GM13977 (cell line): ENCODE results near the gene LSAMP.

Experiments
- DNase-seq: peaks from one replicate; pipeline ENCODE4 v3.0.0; 2012; ENCODE audit warnings: low spot score
- in situ Hi-C: fragments of 300-500 bp; cut with MboI; formaldehyde crosslinking; loops from one replicate; pipeline ENCODE4 v1.12.0; 2022; ENCODE audit warnings: low sequenced_read_pairs, low pct_unique_long_range_greater_than_20kb, mixed read lengths, inconsistent platforms; ENCODE audit not compliant: unreplicated experiment
- TF ChIP-seq, protein P1 (sequence below): IDR thresholded peaks from 2 replicates; pipeline ENCODE4 v1.5.1; 2012; ENCODE audit warnings: mild to moderate bottlenecking, control low read depth; ENCODE audit not compliant: insufficient read depth; ENCODE audit errors: extremely low read depth, missing control alignments

LSAMP gene

DNA sequence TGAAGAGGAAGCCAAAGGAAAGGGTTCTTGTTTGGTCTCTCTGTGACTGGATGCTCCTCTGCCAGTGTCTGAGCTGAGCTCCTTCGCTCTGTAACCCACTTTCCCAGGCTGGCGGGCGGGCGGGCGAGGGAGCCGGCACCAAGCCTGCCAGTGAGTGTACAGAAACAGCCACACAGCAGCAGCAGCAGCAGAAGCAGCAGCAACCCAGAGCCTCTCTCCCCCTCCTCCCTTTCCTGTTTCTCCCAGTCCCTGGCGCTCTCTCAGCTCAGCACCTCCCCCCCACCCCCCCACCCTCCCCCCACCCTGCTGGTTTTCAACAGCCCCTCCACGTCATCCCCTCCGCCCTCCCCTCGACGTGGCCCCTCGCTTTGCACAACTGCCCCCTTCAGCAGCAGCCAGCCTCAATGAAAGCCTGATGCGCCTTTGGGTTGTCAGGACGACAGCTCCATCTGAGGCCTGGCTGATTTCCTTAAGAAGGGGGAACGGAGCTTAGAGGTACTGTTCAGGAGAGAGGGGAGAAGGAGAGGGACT is at the start of gene LSAMP:
Gene LSAMP, minus strand, starts transcription at position 177 of the 531 bp plus-strand sequence.
- no peak for DNase-seq
- TF ChIP-seq, protein P1, sequence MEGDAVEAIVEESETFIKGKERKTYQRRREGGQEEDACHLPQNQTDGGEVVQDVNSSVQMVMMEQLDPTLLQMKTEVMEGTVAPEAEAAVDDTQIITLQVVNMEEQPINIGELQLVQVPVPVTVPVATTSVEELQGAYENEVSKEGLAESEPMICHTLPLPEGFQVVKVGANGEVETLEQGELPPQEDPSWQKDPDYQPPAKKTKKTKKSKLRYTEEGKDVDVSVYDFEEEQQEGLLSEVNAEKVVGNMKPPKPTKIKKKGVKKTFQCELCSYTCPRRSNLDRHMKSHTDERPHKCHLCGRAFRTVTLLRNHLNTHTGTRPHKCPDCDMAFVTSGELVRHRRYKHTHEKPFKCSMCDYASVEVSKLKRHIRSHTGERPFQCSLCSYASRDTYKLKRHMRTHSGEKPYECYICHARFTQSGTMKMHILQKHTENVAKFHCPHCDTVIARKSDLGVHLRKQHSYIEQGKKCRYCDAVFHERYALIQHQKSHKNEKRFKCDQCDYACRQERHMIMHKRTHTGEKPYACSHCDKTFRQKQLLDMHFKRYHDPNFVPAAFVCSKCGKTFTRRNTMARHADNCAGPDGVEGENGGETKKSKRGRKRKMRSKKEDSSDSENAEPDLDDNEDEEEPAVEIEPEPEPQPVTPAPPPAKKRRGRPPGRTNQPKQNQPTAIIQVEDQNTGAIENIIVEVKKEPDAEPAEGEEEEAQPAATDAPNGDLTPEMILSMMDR, result no peak
- in situ Hi-C loops, result no loop called here

DNA sequence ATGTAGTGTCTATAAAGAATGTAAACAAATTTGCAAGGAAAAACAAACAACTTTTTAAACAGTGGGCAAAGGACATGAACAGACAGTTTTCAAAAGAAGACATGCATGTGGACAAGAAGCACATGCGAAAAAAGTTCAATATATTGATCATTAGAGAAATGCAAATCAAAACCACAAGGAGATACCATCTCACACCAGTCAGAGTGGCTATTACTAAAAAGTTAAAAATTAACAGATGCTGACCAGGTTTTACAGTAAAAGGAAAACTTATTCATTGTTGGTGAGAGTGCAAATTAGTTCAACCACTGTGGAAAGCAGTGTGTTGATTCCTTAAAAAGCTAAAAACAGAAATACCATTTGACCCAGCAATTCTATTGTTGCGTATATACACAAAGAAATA is 47.1 kb upstream of the LSAMP start:
- in situ Hi-C loops, result no loop called here
- DNase-seq, result no peak
- TF ChIP-seq, protein P1, result no peak

DNA sequence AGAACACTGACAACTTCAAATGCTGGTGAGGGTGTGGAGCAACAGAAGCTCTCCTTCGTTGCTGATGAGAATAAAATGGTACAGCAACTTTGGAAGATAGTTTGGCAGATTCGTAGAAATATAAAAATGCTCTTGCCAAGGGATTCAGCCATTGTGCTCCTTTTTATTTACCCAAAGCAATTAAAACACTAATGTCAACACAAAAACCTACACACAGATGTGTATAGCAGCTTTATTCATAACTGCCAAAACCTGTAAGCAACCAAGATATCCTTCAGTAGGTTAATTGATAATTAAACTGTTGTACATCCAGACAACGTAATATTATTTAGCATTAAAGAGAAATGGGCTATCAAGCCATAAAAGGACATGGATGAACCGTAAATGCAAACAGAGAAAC is 37.8 kb upstream of the LSAMP start:
- TF ChIP-seq, protein P1, result no peak
- in situ Hi-C loops, result no loop called here
- no peak for DNase-seq

DNA sequence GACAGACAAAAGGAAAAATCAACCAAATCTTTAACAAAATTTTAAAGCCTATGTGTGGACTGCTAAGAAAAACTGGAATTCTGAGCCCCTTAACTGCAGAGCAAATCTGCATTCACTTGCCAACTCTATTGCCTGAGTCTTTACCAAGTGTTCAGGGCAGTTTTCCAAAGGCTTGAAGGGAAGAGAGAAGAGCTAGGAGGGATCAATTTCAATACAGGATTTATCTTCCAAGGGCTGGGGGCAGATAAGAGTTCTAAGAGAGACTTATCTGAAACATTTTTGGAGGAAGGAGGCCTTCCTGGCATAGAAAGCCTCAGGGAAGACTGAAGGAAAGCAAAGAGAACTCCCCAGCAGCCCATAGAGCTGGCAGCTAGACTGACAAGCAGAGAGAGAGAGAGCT is 31.4 kb upstream of the LSAMP start:
- TF ChIP-seq, protein P1, result no peak
- in situ Hi-C loops, result no loop called here
- DNase-seq, result no peak

DNA sequence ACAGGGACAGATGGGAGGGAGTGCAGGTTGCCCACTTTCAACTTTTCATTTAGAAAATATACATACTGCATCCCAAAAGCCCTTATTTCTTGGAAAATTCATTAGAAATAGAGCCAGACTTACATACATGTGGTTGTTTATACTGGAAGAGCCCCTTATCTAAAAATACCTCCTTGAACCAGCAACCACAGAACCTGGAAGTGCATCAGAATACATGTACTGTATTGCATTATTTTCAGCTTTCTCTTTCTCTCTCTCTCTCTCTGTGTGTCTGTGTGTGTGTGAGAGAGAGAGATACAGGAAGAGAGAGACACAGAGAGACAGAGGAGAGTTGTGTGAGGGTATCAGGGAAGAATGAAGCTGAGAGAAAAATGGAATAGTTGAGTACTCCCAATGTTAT is 29.5 kb upstream of the LSAMP start:
- in situ Hi-C loops, result no loop called here
- TF ChIP-seq, protein P1, result no peak
- no peak for DNase-seq

DNA sequence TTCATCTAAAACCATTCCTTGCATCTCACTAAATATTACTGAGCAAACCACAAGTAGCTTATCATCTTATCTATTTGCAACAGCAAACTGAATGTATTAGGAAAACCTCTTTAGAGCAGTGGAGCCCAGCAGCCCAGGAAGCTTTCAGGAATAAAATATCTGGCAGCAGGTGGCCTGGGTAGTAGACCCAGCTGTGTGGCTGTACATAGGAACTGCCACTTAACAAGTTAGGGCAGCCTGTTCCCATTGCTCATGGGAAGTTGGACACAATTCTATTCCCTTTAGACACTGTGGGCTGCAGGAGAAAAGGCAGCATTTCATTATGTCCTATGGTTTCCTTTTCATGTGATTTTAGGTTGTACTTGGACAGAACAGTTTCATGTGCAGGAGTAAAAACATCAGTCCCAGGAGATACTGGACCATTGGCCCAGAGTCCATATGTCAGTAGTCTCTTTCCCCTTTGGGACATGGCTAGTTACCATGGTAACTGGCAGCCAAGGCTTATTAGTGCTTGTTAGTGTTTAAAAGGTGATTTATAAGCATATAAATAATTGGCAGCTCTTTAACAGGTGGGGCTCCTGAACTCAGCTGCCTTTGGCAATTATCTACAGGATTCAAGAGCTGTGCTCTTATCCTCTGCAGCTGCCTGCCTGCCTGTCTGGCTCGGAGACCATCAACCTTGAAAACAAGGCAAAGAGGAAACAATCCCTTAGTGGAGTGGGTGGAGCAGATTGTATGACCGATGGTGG is 28.9 kb upstream of the LSAMP start:
- TF ChIP-seq, protein P1, result no peak
- in situ Hi-C loops, result no loop called here
- no peak for DNase-seq
